OCI-LY1 (cell line): Measurements from ENCODE around the gene PPM1G.

Source experiments
- EZH2 ChIP-seq: fragments of 200-600 bp; sonication (generic), shearing (Covaris generic); IDR thresholded peaks from 2 replicates; pipeline ENCODE4 v1.8.0; 2017; ENCODE audit warnings: borderline replicate concordance, mixed run types, mild to moderate bottlenecking, antibody characterized with exemption, low read length, moderate library complexity, mixed read lengths
- TF ChIP-seq, protein P1 (sequence below): fragments of 200-600 bp; sonication (generic), shearing (Covaris generic); IDR thresholded peaks from 2 replicates; pipeline ENCODE4 v1.5.1; 2017; ENCODE audit warnings: mild to moderate bottlenecking, antibody characterized with exemption, low read length, moderate library complexity, mixed read lengths

GRCh38 chr2:27335311-27335710 lies 74.1 kb downstream of the PPM1G start:
- TF ChIP-seq, protein P1, sequence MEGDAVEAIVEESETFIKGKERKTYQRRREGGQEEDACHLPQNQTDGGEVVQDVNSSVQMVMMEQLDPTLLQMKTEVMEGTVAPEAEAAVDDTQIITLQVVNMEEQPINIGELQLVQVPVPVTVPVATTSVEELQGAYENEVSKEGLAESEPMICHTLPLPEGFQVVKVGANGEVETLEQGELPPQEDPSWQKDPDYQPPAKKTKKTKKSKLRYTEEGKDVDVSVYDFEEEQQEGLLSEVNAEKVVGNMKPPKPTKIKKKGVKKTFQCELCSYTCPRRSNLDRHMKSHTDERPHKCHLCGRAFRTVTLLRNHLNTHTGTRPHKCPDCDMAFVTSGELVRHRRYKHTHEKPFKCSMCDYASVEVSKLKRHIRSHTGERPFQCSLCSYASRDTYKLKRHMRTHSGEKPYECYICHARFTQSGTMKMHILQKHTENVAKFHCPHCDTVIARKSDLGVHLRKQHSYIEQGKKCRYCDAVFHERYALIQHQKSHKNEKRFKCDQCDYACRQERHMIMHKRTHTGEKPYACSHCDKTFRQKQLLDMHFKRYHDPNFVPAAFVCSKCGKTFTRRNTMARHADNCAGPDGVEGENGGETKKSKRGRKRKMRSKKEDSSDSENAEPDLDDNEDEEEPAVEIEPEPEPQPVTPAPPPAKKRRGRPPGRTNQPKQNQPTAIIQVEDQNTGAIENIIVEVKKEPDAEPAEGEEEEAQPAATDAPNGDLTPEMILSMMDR, result no peak
- TF ChIP-seq EZH2, result no peak
